Natural killer cell treated with Interleukin-12 subunit alpha and Interleukin-12 subunit beta and Interleukin-15 and Interleukin-18, amount 100 ng/mL, for 72 hours (primary cell): ENCODE measurements around the gene NKG7. TPM values are rescaled to one million over a fixed set of nuclear protein-coding genes. Genes with fewer than 3 reads are reported as not detected.

Source experiments
- ATAC-seq, 2 donors: fragments of 150-1000 bp; cut with Tn5 transposase in 1 of 2; sonication (Bioruptor Pico), chemical (Tn5 transposase) in 1 of 2; 2 replicates each; pipeline ENCODE4 v1.10.0; 2021
- DNase-seq: peaks from one replicate; pipeline ENCODE4 v3.0.0; 2022; ENCODE audit warnings: low spot score
- H3K27ac Mint-ChIP-seq, 2 donors: 1 replicate in 1 of 2; 2 replicates in 1 of 2; pipeline ENCODE4 v1.8.0; 2022; ENCODE audit warnings: mixed read lengths in 2 of 2, mild to moderate bottlenecking in 1 of 2, moderate library complexity in 1 of 2
- H3K27me3 Mint-ChIP-seq, 2 donors: 1 replicate in 1 of 2; 2 replicates in 1 of 2; pipeline ENCODE4 v1.8.0; 2022; ENCODE audit warnings: mixed read lengths in 2 of 2
- H3K36me3 Mint-ChIP-seq: one replicate; pipeline ENCODE4 v1.8.0; 2022; ENCODE audit warnings: mixed read lengths
- H3K4me1 Mint-ChIP-seq, 2 donors: 1 replicate in 1 of 2; 2 replicates in 1 of 2; pipeline ENCODE4 v1.8.0; 2022; ENCODE audit warnings: low read depth in 2 of 2, mixed read lengths in 2 of 2, mild to moderate bottlenecking in 1 of 2
- H3K4me3 Mint-ChIP-seq: one replicate; pipeline ENCODE4 v1.8.0; 2022; ENCODE audit warnings: mixed read lengths
- H3K9me3 Mint-ChIP-seq: 2 replicates; pipeline ENCODE4 v1.8.0; 2022; ENCODE audit warnings: mixed read lengths
- total RNA-seq, 2 donors: library from RNA; stranded (reverse); gene quantifications; one replicate each; pipeline ENCODE4 v1.2.3, GENCODE V29; 2022

Gene NKG7
- total RNA-seq, 2 donors from 2014 or later = 1,196 to 2,045 TPM

DNA sequence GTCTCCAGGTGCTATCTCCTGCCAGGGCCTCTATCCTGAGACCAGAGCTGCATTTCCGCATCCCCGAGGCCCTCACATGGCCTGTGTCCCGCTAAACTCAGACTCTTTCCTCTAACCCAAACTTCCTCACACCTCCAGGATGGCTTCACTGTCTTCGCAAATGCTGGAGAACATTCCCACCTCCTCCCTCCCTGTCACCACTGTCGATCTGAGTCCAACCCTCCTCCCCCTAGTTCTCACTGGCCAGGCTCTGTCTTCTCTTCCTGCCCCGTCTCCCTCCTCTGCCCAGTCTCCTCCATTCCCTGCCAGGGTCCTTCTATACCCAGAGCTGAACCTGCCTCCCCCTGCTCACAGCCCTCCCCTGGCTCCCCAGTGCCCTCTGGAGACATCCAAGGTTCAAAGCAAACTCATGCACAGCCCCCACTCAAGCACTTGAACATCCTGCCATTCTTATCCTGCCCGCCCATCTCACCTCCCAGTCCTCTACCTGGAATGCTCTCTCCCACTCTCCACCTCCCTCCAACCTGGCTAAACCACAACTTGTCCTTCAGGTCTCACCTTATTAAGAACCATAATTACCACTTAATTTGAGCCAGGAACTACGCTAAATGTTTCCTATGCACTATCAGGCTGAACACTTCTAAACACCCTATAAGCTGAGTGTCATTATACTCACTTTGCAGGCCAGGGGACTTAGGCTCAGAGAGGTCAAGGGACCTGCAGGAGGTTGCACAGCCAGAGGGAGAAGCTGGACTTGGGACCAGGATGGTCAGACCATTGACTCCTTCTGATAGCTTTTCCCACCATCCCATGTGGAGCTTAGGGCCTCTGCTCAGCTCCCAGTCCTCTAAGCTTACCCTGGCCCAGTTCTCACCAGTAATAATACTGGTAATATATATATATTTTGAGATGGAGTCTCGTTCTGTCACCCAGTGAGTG is 29.6 kb downstream of the NKG7 start:
- Mint-ChIP-seq H3K27me3 (no peaks in the 10 kb centered on the region), H3K36me3 (no peaks in the 10 kb centered on the region), H3K27ac (no peak overlapping the region), H3K4me3 (peak overlapping the region; percentile 34), H3K9me3 (no peaks in the 10 kb centered on the region), H3K4me1 (peaks cover 14 to 23% of the 10 kb centered on the region in 2 donors)
- ATAC-seq (no peak), DNase-seq (peak; percentile 41)

DNA sequence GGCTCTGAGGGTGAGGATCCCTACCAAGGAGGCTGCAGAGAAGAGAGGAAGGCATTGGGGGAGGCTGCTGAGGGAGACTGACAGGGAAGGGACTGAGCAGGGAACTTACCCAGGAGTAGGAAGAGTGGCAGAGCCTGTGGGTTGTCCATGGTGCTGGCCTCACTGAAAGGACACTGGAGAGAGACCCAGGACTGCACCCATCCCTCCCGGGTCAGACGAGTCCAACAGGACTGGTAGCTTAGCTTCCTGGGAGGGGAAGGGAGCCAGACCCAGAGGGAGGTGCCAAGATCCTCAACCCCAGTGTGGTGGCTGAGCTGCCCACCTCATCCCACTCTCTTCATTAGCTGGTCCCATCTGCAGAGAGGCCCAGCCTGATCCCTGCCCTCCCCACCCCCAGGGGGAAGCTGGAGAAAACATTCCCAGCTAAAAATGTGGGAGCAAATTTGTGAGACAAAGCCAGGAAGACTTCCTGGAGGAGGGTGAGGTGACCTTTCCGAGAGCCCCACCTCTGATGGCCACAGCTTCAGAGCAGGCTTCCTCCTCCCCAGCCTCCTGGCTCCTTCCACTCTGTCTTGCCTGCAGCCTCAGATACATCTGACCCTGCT is 30.4 kb downstream of the NKG7 start, which contains the start of gene VSIG10L:
Gene VSIG10L (minus strand): TSS at position 164 of the 605 bp plus-strand sequence. CDS start 15 bp downstream, at position 149.
- ATAC-seq = no peak
- Mint-ChIP-seq H3K27me3 (no peaks in the 10 kb centered on the region), H3K4me3 (peak within 1 kb of the TSS; percentile 74), H3K36me3 (no peaks in the 10 kb centered on the region), H3K9me3 (no peaks in the 10 kb centered on the region), H3K4me1 (peaks cover 14 to 23% of the 10 kb centered on the region in 2 donors), H3K27ac (peak within 1 kb of the TSS; percentile 28 to 69)
- DNase-seq = no peak

DNA sequence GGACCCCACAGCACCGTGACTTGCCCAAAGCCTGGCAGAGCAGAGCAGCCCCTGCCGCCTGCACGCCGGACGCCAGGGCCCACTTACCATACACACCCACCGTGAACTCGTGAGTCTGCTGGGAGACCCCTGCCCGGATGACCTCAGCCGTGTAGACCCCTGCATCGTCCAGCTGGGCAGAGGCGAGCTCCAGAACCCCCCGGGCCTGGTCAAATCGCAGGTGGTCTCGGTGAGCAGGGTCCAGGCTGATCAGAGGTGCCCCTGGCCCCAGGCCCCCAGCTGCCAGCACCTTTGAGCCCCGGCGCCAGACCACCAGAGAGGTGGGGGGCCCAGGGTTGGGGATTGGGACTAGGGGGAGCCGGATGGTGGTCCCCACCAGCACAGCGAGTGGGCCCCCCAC is 31.4 kb downstream of the NKG7 start:
- Mint-ChIP-seq H3K9me3 (no peaks in the 10 kb centered on the region), H3K27ac (peak overlapping the region; percentile 28 to 69), H3K4me1 (peaks cover 14 to 23% of the 10 kb centered on the region in 2 donors), H3K4me3 (peak overlapping the region; percentile 74), H3K36me3 (no peaks in the 10 kb centered on the region), H3K27me3 (no peaks in the 10 kb centered on the region)
- ATAC-seq = no peak
- no peak for DNase-seq

DNA sequence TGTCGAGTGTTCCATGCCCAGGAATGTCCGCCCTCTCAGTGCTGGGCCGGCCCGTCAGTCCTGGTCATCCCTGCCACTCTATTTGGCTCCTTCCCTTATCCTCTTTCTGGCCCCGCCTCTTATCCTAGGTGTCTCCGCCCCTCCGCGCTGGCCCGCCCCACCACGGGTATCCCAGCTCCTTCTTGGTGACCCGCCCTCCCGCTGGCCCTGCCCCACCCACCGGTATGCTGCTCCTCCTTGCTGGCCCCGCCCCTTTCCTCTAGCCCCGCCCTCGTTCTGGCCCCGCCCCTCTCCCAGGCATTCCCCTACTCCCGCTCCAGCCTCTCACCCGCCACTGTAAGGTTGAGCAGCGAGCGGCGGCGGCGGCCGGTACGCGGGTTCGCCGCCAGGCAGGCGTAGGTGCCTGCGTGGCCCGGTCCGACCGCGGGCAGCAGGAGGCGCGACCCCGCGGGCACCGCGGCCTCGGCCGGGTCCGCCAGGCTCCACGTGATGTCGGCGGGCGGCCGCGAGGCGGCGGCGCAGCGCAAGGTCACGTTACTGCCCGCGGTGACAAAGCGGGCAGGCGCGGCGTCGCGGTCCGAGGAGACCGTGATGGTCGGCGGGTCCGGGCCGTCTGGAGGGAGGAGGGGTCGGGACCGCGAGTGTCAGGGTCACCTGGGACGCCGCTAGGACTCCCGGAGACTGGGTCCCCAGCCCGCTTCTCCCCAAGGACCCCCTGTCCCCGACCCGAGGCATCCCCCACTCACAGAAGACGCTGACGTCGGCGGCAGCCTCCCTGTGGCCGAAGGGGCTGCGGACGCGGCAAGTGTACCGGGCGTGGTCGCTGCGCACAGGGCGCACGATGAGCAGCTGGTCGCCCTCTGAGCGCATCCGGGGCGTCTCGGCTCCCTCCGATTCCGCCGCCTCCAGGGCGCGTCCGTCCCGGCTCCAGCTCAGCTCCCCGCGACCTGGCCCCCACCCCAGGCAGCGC is 32.5 kb downstream of the NKG7 start:
- Mint-ChIP-seq H3K4me3 (peak overlapping the region; percentile 97), H3K36me3 (no peaks in the 10 kb centered on the region), H3K4me1 (peaks cover 14 to 23% of the 10 kb centered on the region in 2 donors), H3K27ac (peak overlapping the region; percentile 6 to 19), H3K27me3 (peaks cover 0 to 4% of the 10 kb centered on the region in 2 donors), H3K9me3 (no peaks in the 10 kb centered on the region)
- ATAC-seq = peak; percentile 93 to 95
- DNase-seq = peak; percentile 96

DNA sequence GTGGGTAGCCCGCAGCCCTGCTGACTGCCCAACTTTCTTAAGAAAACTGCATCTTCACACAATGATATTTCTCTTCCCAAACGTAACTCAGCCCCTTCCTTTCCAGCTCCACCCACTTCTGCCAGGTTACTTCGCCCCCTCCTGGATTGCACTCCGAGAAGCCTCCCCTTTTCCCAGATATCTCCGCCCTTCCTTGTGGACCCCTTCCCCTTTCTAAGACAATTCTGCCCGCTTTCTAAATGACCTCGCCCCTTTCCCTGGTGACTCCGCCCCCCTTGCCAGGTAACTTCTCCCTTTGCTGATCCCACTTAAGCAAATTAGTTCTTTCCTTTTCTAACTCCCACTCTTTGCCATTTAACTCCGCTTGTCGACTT is 33.2 kb downstream of the NKG7 start:
- peak overlapping the region; percentile 6 to 19 for H3K27ac Mint-ChIP-seq
- peaks cover 0 to 7% of the 10 kb centered on the region in 2 donors for H3K27me3 Mint-ChIP-seq
- ATAC-seq = no peak
- peaks cover 14 to 23% of the 10 kb centered on the region in 2 donors for H3K4me1 Mint-ChIP-seq
- H3K4me3 Mint-ChIP-seq = peak overlapping the region; percentile 97
- no peaks in the 10 kb centered on the region for H3K36me3 Mint-ChIP-seq
- no peak for DNase-seq
- no peaks in the 10 kb centered on the region for H3K9me3 Mint-ChIP-seq

DNA sequence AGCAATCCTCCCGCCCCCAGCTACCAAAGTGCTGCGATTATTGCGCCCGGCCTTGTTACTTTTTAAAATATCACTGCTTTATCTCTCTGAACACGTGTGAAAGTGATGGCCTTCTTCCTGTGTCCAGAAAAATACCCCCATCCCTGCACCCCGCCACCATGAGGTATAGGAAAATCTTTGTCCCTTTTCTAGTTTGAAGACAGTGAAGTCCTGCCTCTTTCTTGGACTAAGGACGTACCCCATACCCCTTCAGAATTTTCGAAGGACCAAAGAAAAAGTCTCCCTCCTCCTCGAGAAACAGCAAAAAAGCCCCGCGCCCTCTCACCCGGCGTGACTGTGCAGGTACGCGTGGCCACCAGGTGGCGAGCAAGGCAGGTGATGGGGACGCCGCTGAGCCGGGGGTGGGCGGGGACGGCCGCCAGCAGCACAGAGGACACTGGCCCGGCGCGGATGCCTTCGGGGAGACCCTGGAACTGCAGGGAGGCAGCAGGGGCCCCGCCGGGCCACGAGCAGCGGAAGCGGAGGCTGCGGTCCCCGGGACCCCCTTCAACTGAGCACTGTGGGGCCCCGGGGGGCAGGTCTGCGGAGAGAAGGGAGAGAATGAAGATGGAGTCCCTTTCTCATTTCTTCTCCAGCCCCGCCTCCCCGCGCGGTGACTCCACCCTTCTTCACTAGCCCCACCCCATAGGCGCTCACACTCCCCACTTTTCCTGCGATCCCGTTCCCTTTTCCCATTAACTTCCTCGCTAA is 33.7 kb downstream of the NKG7 start:
- ATAC-seq = peak; percentile 78 to 80
- H3K27ac Mint-ChIP-seq = peak overlapping the region; percentile 6 to 19
- H3K4me1 Mint-ChIP-seq = peaks cover 14 to 23% of the 10 kb centered on the region in 2 donors
- H3K36me3 Mint-ChIP-seq = no peaks in the 10 kb centered on the region
- DNase-seq = peak; percentile 83
- H3K9me3 Mint-ChIP-seq = no peaks in the 10 kb centered on the region
- peaks cover 0 to 7% of the 10 kb centered on the region in 2 donors for H3K27me3 Mint-ChIP-seq
- H3K4me3 Mint-ChIP-seq = peak overlapping the region; percentile 97

DNA sequence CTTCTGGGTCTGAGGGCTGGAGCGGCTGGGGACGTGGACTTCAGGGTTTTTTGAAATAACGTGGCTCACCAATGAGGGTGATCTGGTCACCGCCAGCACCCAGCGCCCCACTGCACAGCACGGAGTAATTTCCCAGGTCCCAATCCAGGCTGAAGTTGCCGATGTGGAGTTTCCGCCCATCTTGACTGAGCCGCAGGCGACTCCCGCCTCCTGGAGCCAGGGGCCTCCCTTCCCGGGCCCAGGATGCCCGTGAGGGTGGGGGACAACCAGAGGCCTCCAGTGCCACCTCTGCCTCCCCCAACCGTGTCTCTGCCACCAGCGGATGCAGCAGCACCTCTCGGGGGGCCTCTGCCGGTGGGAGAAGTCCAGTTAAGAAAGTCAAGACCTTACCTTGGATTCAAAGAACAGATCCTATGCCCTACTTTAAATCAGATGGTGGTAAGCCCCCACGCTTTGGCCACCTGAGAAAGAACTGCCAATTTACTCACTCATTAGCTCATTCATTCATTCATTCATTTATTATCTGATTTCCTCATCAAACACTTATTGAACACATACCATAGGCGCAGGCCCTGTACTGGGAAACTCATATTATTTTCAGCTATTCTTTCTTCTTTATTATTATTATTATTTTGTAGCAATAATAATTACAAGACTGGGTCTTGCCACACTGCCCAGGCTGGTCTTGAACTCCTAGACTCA is 34.4 kb downstream of the NKG7 start:
- Mint-ChIP-seq H3K36me3 (no peaks in the 10 kb centered on the region), H3K27ac (peak overlapping the region in 1 of 2 donors; percentile 6), H3K4me3 (no peak overlapping the region), H3K27me3 (peaks cover 0 to 7% of the 10 kb centered on the region in 2 donors), H3K4me1 (peaks cover 14 to 22% of the 10 kb centered on the region in 2 donors), H3K9me3 (no peaks in the 10 kb centered on the region)
- ATAC-seq (no peak), DNase-seq (no peak)

DNA sequence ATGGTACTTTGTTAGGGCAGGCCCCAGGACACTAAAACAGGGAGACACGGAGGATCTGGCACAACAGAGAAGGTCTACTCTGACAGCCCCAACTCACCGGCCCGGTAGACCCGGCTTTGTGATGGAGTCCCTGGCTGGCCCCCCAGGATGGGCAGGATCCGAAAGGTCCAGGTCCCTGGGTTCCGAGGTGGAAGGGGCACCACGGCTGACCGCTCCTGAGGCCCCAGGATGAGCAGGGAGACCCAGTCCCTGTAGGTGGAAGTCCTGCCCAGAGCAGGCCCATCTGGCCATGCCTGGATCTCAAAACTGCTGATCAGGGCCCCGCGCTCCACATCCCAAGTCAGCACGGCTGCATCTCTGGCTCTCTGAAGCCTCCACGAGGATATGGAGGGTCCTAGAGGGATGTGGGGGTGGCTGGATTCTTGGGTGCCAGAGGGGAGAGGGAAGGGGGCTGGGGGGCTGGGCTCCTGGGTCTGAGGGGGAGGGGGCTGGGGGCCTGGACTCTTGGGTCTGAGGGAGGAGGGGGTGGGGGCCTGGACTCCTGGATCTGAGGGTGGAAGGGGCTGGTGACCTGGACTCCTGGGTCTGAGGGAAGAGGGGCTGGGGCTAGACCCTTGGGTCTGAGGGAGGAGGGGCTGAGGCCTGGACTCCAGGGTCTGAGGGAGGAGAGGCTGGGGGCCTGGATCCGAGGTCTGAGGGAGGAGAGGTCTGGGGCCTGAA is 35.2 kb downstream of the NKG7 start:
- no peak overlapping the region for H3K27ac Mint-ChIP-seq

DNA sequence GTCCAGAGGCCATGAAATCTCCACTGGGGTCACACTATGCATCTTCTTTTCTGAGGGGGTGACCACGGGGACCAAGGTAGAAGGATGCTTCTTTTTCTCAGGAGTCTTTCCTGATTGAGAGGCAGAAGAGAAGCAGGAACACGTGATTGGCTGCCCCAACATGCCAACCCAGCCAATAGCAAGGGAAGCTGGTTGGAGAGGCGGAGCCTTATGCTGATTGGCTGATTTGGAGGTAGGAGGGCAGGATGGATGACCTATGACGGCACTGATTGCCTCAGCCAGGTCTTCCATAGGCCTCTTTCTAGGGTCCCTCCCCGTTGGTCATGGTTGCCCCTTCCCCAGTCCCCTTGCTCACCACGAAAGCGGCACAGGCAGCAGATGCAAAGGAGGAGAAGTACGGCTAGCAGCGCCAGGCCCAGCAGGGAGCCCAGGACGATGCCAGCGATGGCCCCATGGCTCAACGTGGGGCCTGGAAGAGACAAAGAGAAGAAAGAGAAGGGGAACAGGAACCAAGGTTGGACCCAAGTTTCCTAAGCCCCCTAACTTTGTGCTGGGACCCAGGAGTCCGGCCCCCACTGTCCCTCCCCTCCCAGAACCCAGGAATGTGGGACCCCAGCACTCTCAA is 38.5 kb downstream of the NKG7 start:
- Mint-ChIP-seq H3K4me3 (no peak overlapping the region), H3K9me3 (no peaks in the 10 kb centered on the region), H3K36me3 (no peaks in the 10 kb centered on the region), H3K27ac (no peak overlapping the region), H3K27me3 (peaks cover 16 to 25% of the 10 kb centered on the region in 2 donors), H3K4me1 (peaks cover 4 to 12% of the 10 kb centered on the region in 2 donors)
- no peak for ATAC-seq
- peak; percentile 59 for DNase-seq

More for the DNA sequence above, 35.2 kb downstream of the NKG7 start:
- H3K4me3 Mint-ChIP-seq = no peak overlapping the region
- DNase-seq = peak; percentile 56
- ATAC-seq = no peak
- H3K27me3 Mint-ChIP-seq = peaks cover 0 to 7% of the 10 kb centered on the region in 2 donors
- H3K36me3 Mint-ChIP-seq = no peaks in the 10 kb centered on the region
- no peaks in the 10 kb centered on the region for H3K9me3 Mint-ChIP-seq
- peaks cover 14 to 18% of the 10 kb centered on the region in 2 donors for H3K4me1 Mint-ChIP-seq

DNA sequence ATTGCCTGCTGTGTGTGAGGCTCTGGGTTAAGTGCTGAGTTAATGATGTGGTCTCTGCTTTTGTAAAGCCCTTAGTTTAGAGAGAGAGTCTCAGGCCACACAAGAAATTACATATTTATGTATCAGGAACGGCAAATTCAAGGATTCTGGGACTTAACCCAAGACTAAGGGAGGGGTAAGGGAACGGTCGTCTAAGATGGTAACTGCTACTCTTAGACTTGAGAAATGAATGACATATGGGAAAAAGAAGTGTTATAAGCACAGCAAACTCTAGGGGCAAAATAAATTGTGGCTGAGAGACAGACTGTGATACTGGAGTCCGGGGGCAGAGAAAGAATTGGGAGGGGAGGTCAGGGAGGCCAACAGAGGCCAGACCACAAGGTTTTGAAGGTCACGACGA is 40.7 kb downstream of the NKG7 start:
- Mint-ChIP-seq H3K4me3 (no peak overlapping the region), H3K27ac (no peak overlapping the region), H3K9me3 (no peaks in the 10 kb centered on the region), H3K4me1 (peaks cover 4 to 12% of the 10 kb centered on the region in 2 donors), H3K27me3 (peaks cover 24 to 27% of the 10 kb centered on the region in 2 donors), H3K36me3 (no peaks in the 10 kb centered on the region)
- no peak for DNase-seq
- no peak for ATAC-seq

DNA sequence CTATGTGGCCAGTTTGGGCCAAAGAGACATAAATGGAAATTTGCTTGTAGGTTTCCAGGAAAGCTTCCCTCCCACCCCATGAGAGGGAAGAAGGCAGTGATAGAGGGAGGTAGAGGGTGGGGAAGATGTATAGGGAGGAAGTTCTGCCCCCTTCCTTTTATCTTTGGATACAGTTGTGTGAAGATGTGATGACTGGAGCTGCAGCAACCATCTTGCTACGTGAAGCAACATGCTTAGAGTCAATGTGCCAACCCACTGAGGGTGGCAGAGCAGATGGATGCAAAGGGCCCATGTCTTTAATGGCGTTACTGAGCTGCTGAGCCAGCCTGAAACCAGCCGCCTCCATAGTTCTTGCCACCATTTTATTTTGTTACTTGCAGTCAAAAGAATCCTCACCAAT is 41.3 kb downstream of the NKG7 start:
- H3K27me3 Mint-ChIP-seq = peaks cover 25 to 27% of the 10 kb centered on the region in 2 donors
- ATAC-seq = no peak
- peaks cover 4 to 12% of the 10 kb centered on the region in 2 donors for H3K4me1 Mint-ChIP-seq
- no peak overlapping the region for H3K27ac Mint-ChIP-seq
- H3K9me3 Mint-ChIP-seq = no peaks in the 10 kb centered on the region
- no peak for DNase-seq
- H3K36me3 Mint-ChIP-seq = no peaks in the 10 kb centered on the region
- no peak overlapping the region for H3K4me3 Mint-ChIP-seq
